ENCODE measurements around the gene TRIM65.

The TRIM65 gene

GRCh38 chr17:75850928-75851692 is 45.6 kb downstream of the TRIM65 start:
- no peak for DNase-seq

GRCh38 chr17:75849724-75850123 is 47.0 kb downstream of the TRIM65 start:
- no peak for DNase-seq

- DNase-seq: no peak
These were observed 47.5 kb downstream of the TRIM65 start for GRCh38 chr17:75849279-75849646.

GRCh38 chr17:75848523-75849278 is 48.0 kb downstream of the TRIM65 start:
- DNase-seq: no peak

- DNase-seq: no peak
These were observed 48.9 kb downstream of the TRIM65 start for GRCh38 chr17:75847614-75848522.

- DNase-seq: no peak
These were observed 49.8 kb downstream of the TRIM65 start for GRCh38 chr17:75846692-75847613.

GRCh38 chr17:75845933-75846691 is 50.6 kb downstream of the TRIM65 start:
- no peak for DNase-seq

- peak; percentile 65 for DNase-seq
These were observed 51.6 kb downstream of the TRIM65 start for GRCh38 chr17:75845058-75845711.

- no peak for DNase-seq
These were observed 52.2 kb downstream of the TRIM65 start for GRCh38 chr17:75844530-75845057.

GRCh38 chr17:75843577-75844529 is 52.9 kb downstream of the TRIM65 start, which contains the start of gene UNC13D:
TSS of gene UNC13D (minus strand) at chr17:75844404. CDS start at chr17:75844337, 67 bp downstream.
- DNase-seq: no peak

- no peak for DNase-seq
These were observed 53.7 kb downstream of the TRIM65 start for GRCh38 chr17:75842963-75843576.

GRCh38 chr17:75842411-75842810 is 54.3 kb downstream of the TRIM65 start:
- DNase-seq: no peak

- DNase-seq: no peak
These were observed 56.0 kb downstream of the TRIM65 start for GRCh38 chr17:75840799-75841164.

- no peak for DNase-seq
These were observed 56.6 kb downstream of the TRIM65 start for GRCh38 chr17:75839942-75840798.

Data from right kidney (tissue), 1 donor.